HEK293 (cell line): Measurements from ENCODE around the gene SUPT5H.
A peak's percentile ranks its signal among the peaks of the same experiment; 100 is the strongest.

Source experiments
- BCL11A ChIP-seq: fragments of 450-650 bp; formaldehyde crosslinking; IDR thresholded peaks from 2 replicates; pipeline ENCODE4 v1.5.1; 2016; ENCODE audit warnings: low read depth, missing biosample characterization, missing genetic modification characterization
- HOXA7 ChIP-seq: sonication (generic); formaldehyde crosslinking; IDR thresholded peaks from 2 replicates; pipeline ENCODE4 v1.8.1; 2022; ENCODE audit warnings: missing genetic modification reagents, borderline replicate concordance
- KLF1 ChIP-seq: fragments of 450-650 bp; formaldehyde crosslinking; IDR thresholded peaks from 2 replicates; pipeline ENCODE4 v1.5.1; 2016; ENCODE audit warnings: missing biosample characterization, missing genetic modification characterization
- OVOL3 ChIP-seq: fragments of 450-650 bp; formaldehyde crosslinking; IDR thresholded peaks from 2 replicates; pipeline ENCODE4 v1.5.1; 2016; ENCODE audit warnings: missing biosample characterization, missing genetic modification characterization
- ZBTB17 ChIP-seq: fragments of 450-650 bp; formaldehyde crosslinking; IDR thresholded peaks from 2 replicates; pipeline ENCODE4 v1.5.1; 2016; ENCODE audit warnings: missing biosample characterization, missing genetic modification characterization
- ZEB2 ChIP-seq: fragments of 450-650 bp; formaldehyde crosslinking; IDR thresholded peaks from 2 replicates; pipeline ENCODE4 v1.5.1; 2016; ENCODE audit warnings: missing biosample characterization, missing genetic modification characterization
- ZNF10 ChIP-seq: fragments of 450-650 bp; formaldehyde crosslinking; IDR thresholded peaks from 2 replicates; pipeline ENCODE4 v1.5.1; 2017; ENCODE audit warnings: missing biosample characterization, missing genetic modification characterization
- ZNF16 ChIP-seq: fragments of 450-650 bp; formaldehyde crosslinking; IDR thresholded peaks from 2 replicates; pipeline ENCODE4 v1.5.1; 2016; ENCODE audit warnings: low read depth, missing biosample characterization, missing genetic modification characterization
- ZNF2 ChIP-seq: fragments of 450-650 bp; formaldehyde crosslinking; IDR thresholded peaks from 2 replicates; pipeline ENCODE4 v1.5.1; 2016; ENCODE audit warnings: missing biosample characterization, missing genetic modification characterization
- ZNF221 ChIP-seq: fragments of 450-650 bp; formaldehyde crosslinking; IDR thresholded peaks from 2 replicates; pipeline ENCODE4 v1.5.1; 2017; ENCODE audit warnings: missing biosample characterization, missing genetic modification characterization, borderline replicate concordance
- ZNF24 ChIP-seq: fragments of 450-650 bp; formaldehyde crosslinking; IDR thresholded peaks from 2 replicates; pipeline ENCODE4 v1.5.1; 2016; ENCODE audit warnings: missing biosample characterization, missing genetic modification characterization
- ZNF335 ChIP-seq: fragments of 450-650 bp; formaldehyde crosslinking; conservative IDR thresholded peaks from 2 replicates; pipeline ENCODE4 v1.5.1; 2016; ENCODE audit warnings: missing biosample characterization, missing genetic modification characterization
- ZNF433 ChIP-seq: fragments of 450-650 bp; formaldehyde crosslinking; IDR thresholded peaks from 2 replicates; pipeline ENCODE4 v1.5.1; 2016; ENCODE audit warnings: missing biosample characterization, missing genetic modification characterization, low read depth
- ZNF48 ChIP-seq: fragments of 450-650 bp; formaldehyde crosslinking; IDR thresholded peaks from 2 replicates; pipeline ENCODE4 v1.5.1; 2016; ENCODE audit warnings: missing biosample characterization, missing genetic modification characterization
- ZNF501 ChIP-seq: fragments of 450-650 bp; formaldehyde crosslinking; IDR thresholded peaks from 2 replicates; pipeline ENCODE4 v1.5.1; 2016; ENCODE audit warnings: missing biosample characterization, missing genetic modification characterization
- ZNF514 ChIP-seq: fragments of 450-650 bp; formaldehyde crosslinking; IDR thresholded peaks from 2 replicates; pipeline ENCODE4 v1.5.1; 2016; ENCODE audit warnings: missing biosample characterization, missing genetic modification characterization
- ZNF521 ChIP-seq: fragments of 450-650 bp; formaldehyde crosslinking; IDR thresholded peaks from 2 replicates; pipeline ENCODE4 v1.5.1; 2017; ENCODE audit warnings: missing biosample characterization, mild to moderate bottlenecking, missing genetic modification characterization
- ZNF529 ChIP-seq: fragments of 450-650 bp; formaldehyde crosslinking; IDR thresholded peaks from 2 replicates; pipeline ENCODE4 v1.5.1; 2017; ENCODE audit warnings: missing genetic modification characterization, missing biosample characterization; ENCODE audit not compliant: insufficient replicate concordance
- ZNF571 ChIP-seq: fragments of 450-650 bp; formaldehyde crosslinking; IDR thresholded peaks from 2 replicates; pipeline ENCODE4 v1.5.0; 2017; ENCODE audit warnings: missing biosample characterization, missing genetic modification characterization
- ZNF623 ChIP-seq: fragments of 450-650 bp; formaldehyde crosslinking; IDR thresholded peaks from 2 replicates; pipeline ENCODE4 v1.5.1; 2016; ENCODE audit warnings: missing biosample characterization, missing genetic modification characterization
- ZNF624 ChIP-seq: fragments of 450-650 bp; formaldehyde crosslinking; IDR thresholded peaks from 2 replicates; pipeline ENCODE4 v1.5.1; 2017; ENCODE audit warnings: missing biosample characterization, missing genetic modification characterization
- ZNF658 ChIP-seq: fragments of 450-650 bp; formaldehyde crosslinking; IDR thresholded peaks from 2 replicates; pipeline ENCODE4; 2016; ENCODE audit warnings: missing biosample characterization, missing genetic modification characterization
- ZNF664 ChIP-seq: fragments of 450-650 bp; formaldehyde crosslinking; IDR thresholded peaks from 2 replicates; pipeline ENCODE4 v1.5.1; 2016; ENCODE audit warnings: missing biosample characterization, missing genetic modification characterization
- ZNF785 ChIP-seq: fragments of 450-650 bp; formaldehyde crosslinking; IDR thresholded peaks from 2 replicates; pipeline ENCODE4 v1.5.1; 2016; ENCODE audit warnings: missing biosample characterization, missing genetic modification characterization
- ZNF837 ChIP-seq: fragments of 450-650 bp; formaldehyde crosslinking; IDR thresholded peaks from 2 replicates; pipeline ENCODE4 v1.5.1; 2016; ENCODE audit warnings: missing biosample characterization, missing genetic modification characterization
- TF ChIP-seq, protein P1 (sequence below): fragments of 450-650 bp; formaldehyde crosslinking; IDR thresholded peaks from 2 replicates; pipeline ENCODE4 v1.5.1; 2017; ENCODE audit warnings: missing biosample characterization, missing genetic modification characterization
- TF ChIP-seq, protein P2 (sequence below): fragments of 450-650 bp; formaldehyde crosslinking; IDR thresholded peaks from 2 replicates; pipeline ENCODE4 v1.5.1; 2017; ENCODE audit warnings: missing biosample characterization, missing genetic modification characterization
- TF ChIP-seq, protein P3 (sequence below): fragments of 450-650 bp; formaldehyde crosslinking; IDR thresholded peaks from 2 replicates; pipeline ENCODE4 v1.5.1; 2017; ENCODE audit warnings: missing biosample characterization, missing genetic modification characterization
- TF ChIP-seq, protein P4 (sequence below): fragments of 450-650 bp; formaldehyde crosslinking; IDR thresholded peaks from 2 replicates; pipeline ENCODE4; 2016; ENCODE audit warnings: missing biosample characterization, missing genetic modification characterization
- TF ChIP-seq, protein P5 (sequence below): fragments of 450-650 bp; formaldehyde crosslinking; IDR thresholded peaks from 2 replicates; pipeline ENCODE4 v1.5.1; 2017; ENCODE audit warnings: missing biosample characterization, mild to moderate bottlenecking, missing genetic modification characterization, moderate library complexity
- TF ChIP-seq, protein P6 (sequence below): fragments of 450-650 bp; formaldehyde crosslinking; IDR thresholded peaks from 2 replicates; pipeline ENCODE4 v1.5.1; 2016; ENCODE audit warnings: missing biosample characterization, missing genetic modification characterization

Gene SUPT5H

DNA sequence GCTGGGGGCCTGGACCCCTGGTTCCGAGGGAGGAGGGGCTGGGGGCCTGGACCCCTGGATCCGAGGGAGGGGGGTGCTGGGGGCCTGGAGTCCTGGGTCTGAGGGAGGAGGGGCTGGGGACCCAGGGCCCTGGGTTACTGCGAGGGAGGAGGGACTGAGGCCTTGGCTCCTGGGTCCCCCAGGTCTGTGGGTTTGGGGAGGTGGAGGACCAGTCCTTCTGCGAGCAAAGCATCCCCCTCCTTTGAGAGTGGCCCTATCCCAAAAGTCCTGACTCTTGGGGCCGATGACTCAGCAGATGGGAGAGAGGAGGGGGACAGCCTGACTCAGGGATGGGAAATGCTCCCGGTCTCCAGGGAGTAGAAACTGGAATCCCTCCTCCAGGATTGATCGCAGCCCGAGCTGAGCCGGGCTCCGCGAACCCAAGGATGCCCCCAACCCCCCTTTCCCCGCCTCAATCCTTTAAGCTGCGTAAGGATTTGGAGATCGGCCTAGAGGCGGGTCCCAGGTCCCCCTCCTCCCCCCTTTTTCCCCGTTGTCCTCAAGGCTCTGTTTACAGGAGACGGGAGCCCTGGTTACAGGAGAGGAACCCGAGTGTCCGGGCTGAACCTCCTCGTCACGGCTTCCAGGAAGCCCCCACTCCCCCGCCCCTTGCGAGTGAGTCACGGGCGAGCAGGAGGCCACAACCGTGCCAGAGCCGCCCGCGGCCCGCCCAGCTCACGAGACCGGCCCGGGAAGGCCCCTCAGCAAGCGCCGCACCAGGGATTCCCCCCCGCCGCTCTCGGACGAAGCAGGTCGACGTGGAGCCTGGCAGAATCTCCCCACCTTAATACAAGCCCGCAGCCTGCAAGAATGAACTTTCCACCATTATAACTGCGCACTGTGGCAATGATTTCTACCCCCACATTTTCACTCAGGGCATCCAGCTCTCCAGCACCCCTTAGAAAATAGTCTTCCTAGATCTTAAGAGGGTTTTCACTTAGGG lies 41.8 kb upstream of the SUPT5H start (continued):
- TF ChIP-seq, protein P1, sequence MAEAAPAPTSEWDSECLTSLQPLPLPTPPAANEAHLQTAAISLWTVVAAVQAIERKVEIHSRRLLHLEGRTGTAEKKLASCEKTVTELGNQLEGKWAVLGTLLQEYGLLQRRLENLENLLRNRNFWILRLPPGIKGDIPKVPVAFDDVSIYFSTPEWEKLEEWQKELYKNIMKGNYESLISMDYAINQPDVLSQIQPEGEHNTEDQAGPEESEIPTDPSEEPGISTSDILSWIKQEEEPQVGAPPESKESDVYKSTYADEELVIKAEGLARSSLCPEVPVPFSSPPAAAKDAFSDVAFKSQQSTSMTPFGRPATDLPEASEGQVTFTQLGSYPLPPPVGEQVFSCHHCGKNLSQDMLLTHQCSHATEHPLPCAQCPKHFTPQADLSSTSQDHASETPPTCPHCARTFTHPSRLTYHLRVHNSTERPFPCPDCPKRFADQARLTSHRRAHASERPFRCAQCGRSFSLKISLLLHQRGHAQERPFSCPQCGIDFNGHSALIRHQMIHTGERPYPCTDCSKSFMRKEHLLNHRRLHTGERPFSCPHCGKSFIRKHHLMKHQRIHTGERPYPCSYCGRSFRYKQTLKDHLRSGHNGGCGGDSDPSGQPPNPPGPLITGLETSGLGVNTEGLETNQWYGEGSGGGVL (tag by site-specific recombination): peak; percentile 98
- TF ChIP-seq ZNF837 (no peak), ZNF10 (tag by site-specific recombination) (0 out of 2 replicates have a peak, but pooled peaks have one; percentile 18), ZBTB17 (tag by site-specific recombination) (peak; percentile 97), ZNF335 (tag by site-specific recombination) (peak; percentile 90), ZNF2 (tag by site-specific recombination) (0 out of 2 replicates have a peak, but pooled peaks have one; percentile 18), ZNF785 (tag by site-specific recombination) (no peak), ZNF529 (no peak), HOXA7 (CRISPR knock-in tag) (no peak), ZNF16 (tag by site-specific recombination) (no peak), ZNF514 (tag by site-specific recombination) (no peak), ZNF501 (peak; percentile 82), ZNF658 (tag by site-specific recombination) (no peak), ZNF24 (tag by site-specific recombination) (peak; percentile 91), ZEB2 (peak; percentile 97), ZNF48 (tag by site-specific recombination) (no peak), ZNF221 (tag by site-specific recombination) (peak; percentile 67), ZNF433 (tag by site-specific recombination) (no peak), ZNF624 (tag by site-specific recombination) (no peak), ZNF521 (tag by site-specific recombination) (no peak), BCL11A (tag by site-specific recombination) (peak; percentile 82; the same call in 1 of the 2 replicates), KLF1 (tag by site-specific recombination) (peak; percentile 69), OVOL3 (tag by site-specific recombination) (peak; percentile 64; the same call in 1 of the 2 replicates), ZNF571 (no peak), ZNF623 (tag by site-specific recombination) (peak; percentile 36; the same call in 1 of the 2 replicates), ZNF664 (tag by site-specific recombination) (no peak)
- TF ChIP-seq, protein P2, sequence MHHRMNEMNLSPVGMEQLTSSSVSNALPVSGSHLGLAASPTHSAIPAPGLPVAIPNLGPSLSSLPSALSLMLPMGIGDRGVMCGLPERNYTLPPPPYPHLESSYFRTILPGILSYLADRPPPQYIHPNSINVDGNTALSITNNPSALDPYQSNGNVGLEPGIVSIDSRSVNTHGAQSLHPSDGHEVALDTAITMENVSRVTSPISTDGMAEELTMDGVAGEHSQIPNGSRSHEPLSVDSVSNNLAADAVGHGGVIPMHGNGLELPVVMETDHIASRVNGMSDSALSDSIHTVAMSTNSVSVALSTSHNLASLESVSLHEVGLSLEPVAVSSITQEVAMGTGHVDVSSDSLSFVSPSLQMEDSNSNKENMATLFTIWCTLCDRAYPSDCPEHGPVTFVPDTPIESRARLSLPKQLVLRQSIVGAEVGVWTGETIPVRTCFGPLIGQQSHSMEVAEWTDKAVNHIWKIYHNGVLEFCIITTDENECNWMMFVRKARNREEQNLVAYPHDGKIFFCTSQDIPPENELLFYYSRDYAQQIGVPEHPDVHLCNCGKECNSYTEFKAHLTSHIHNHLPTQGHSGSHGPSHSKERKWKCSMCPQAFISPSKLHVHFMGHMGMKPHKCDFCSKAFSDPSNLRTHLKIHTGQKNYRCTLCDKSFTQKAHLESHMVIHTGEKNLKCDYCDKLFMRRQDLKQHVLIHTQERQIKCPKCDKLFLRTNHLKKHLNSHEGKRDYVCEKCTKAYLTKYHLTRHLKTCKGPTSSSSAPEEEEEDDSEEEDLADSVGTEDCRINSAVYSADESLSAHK (tag by site-specific recombination): peak; percentile 56
- TF ChIP-seq, protein P3, sequence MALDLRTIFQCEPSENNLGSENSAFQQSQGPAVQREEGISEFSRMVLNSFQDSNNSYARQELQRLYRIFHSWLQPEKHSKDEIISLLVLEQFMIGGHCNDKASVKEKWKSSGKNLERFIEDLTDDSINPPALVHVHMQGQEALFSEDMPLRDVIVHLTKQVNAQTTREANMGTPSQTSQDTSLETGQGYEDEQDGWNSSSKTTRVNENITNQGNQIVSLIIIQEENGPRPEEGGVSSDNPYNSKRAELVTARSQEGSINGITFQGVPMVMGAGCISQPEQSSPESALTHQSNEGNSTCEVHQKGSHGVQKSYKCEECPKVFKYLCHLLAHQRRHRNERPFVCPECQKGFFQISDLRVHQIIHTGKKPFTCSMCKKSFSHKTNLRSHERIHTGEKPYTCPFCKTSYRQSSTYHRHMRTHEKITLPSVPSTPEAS (tag by site-specific recombination): peak; percentile 40
- TF ChIP-seq, protein P4, sequence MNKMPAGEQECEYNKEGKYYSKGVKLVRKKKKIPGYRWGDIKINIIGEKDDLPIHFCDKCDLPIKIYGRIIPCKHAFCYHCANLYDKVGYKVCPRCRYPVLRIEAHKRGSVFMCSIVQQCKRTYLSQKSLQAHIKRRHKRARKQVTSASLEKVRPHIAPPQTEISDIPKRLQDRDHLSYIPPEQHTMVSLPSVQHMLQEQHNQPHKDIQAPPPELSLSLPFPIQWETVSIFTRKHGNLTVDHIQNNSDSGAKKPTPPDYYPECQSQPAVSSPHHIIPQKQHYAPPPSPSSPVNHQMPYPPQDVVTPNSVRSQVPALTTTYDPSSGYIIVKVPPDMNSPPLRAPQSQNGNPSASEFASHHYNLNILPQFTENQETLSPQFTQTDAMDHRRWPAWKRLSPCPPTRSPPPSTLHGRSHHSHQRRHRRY (tag by site-specific recombination): 0 out of 2 replicates have a peak, but pooled peaks have one; percentile 30
- TF ChIP-seq, protein P5, sequence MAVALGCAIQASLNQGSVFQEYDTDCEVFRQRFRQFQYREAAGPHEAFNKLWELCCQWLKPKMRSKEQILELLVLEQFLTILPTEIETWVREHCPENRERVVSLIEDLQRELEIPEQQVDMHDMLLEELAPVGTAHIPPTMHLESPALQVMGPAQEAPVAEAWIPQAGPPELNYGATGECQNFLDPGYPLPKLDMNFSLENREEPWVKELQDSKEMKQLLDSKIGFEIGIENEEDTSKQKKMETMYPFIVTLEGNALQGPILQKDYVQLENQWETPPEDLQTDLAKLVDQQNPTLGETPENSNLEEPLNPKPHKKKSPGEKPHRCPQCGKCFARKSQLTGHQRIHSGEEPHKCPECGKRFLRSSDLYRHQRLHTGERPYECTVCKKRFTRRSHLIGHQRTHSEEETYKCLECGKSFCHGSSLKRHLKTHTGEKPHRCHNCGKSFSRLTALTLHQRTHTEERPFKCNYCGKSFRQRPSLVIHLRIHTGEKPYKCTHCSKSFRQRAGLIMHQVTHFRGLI: peak; percentile 66
- TF ChIP-seq, protein P6, sequence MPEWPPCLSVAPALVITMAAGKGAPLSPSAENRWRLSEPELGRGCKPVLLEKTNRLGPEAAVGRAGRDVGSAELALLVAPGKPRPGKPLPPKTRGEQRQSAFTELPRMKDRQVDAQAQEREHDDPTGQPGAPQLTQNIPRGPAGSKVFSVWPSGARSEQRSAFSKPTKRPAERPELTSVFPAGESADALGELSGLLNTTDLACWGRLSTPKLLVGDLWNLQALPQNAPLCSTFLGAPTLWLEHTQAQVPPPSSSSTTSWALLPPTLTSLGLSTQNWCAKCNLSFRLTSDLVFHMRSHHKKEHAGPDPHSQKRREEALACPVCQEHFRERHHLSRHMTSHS (tag by site-specific recombination): no peak
